Measurements from ENCODE around the gene STX1B. TPM values are rescaled to one million over a fixed set of nuclear protein-coding genes. Genes with fewer than 3 reads are reported as not detected.

Gene STX1B
- total and polyA plus RNA-seq, 2 donors (not counting 3 experiments of a cell fraction or from before 2014, with no cell fraction given): 0.11 to 0.14 TPM

- DNase-seq (ENCODE audit: low read depth, low spot score) (no peak), FAIRE-seq (no peak)
- intact Hi-C loops (cut with micrococcal nuclease): no loop called here
- Histone ChIP-seq H3K9me1 (replicated peaks; ENCODE audit: control insufficient read depth, extremely low read depth, insufficient read depth, low read length) (no peaks in the 10 kb centered on the region), H3K9me3 (replicated peaks; ENCODE audit: control insufficient read depth, insufficient read depth, low read length) (no peaks in the 10 kb centered on the region), H3K4me1 (ENCODE audit: control insufficient read depth, extremely low read depth, insufficient read depth, low read length) (no peaks in the 10 kb centered on the region), H2AFZ (ENCODE audit: low read depth, low read length) (no peak overlapping the region), H3K9ac (replicated peaks; ENCODE audit: extremely low read depth, insufficient read depth, low read length) (no peak overlapping the region), H3K36me3 (ENCODE audit: control insufficient read depth in 2 of 2, extremely low read depth in 1 of 2, insufficient read depth in 2 of 2, low read length in 2 of 2) (no peaks in the 10 kb centered on the region), H3K79me2 (ENCODE audit: control insufficient read depth, insufficient read depth, low read length) (no peaks in the 10 kb centered on the region), H3K4me3 (replicated peaks in 1 of 3; ENCODE audit: insufficient read depth in 1 of 3, low read depth in 1 of 3, low read length in 3 of 3) (no peak overlapping the region), H4K20me1 (replicated peaks; ENCODE audit: control insufficient read depth, extremely low read depth, insufficient read depth, low read length) (no peaks in the 10 kb centered on the region), H3K27ac (ENCODE audit: insufficient read depth, low read depth, low read length) (no peak overlapping the region), H3K27me3 (ENCODE audit: control insufficient read depth in 2 of 2, insufficient read depth in 2 of 2, low read length in 2 of 2) (no peaks in the 10 kb centered on the region), H3K4me2 (ENCODE audit: insufficient read depth, low read length) (no peak overlapping the region)
- TF ChIP-seq FOS (IDR thresholded peaks at IDR 0.05; ENCODE audit: borderline replicate concordance, insufficient read depth, low read length) (no peak), MYC (IDR thresholded peaks at IDR 0.05; ENCODE audit: low read depth, low read length) (no peak), EZH2 (IDR thresholded peaks at IDR 0.05; ENCODE audit: borderline replicate concordance, low read depth, low read length, severe bottlenecking) (no peak), CTCF (IDR thresholded peaks at IDR 0.05; ENCODE audit: extremely low read depth in 1 of 2, insufficient read depth in 1 of 2, low read depth in 1 of 2, low read length in 2 of 2) (no peak), POLR2A (IDR thresholded peaks at IDR 0.05; ENCODE audit: low read depth, low read length) (no peak), POLR2AphosphoS5 (IDR thresholded peaks at IDR 0.05; ENCODE audit: insufficient read depth, low read depth, low read length) (no peak), JUN (IDR thresholded peaks at IDR 0.05; ENCODE audit: borderline replicate concordance, insufficient read depth, insufficient read length, low read depth) (no peak), GATA2 (IDR thresholded peaks at IDR 0.05; ENCODE audit: insufficient read depth, insufficient read length, low read depth, low read length) (no peak)
- TF ChIP-seq, protein P1, sequence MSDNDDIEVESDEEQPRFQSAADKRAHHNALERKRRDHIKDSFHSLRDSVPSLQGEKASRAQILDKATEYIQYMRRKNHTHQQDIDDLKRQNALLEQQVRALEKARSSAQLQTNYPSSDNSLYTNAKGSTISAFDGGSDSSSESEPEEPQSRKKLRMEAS (IDR thresholded peaks at IDR 0.05; ENCODE audit: insufficient read depth, insufficient read length): no peak
- CTCF ChIA-PET: interaction anchor here (0.6 to 1.2 kb wide), 3 partner anchors 17 to 116 kb away, joined by 3 to 5 read pairs (median 3); partner anchors contain the start of gene HSD3B7
- dilution Hi-C loops (cut with MboI; ENCODE audit: extremely low pct_ligation_motif_present, low sequenced_read_pairs): no loop called here
- BruUV-seq (replicated peaks): no TSS peak
- POLR2A ChIA-PET: no interaction called here
Measured at GRCh38 chr16:31023627-31024226, 13.3 kb upstream of the STX1B start.

Measured in endothelial cell of umbilical vein (primary cell).